GM18511 (cell line): Measurements from ENCODE around the gene PDE3B.
"Not testable (repeated sequence)": the region's sequence is repeated elsewhere in the genome, so short reads cannot be mapped to it uniquely, and the experiment has no call there.

ENCODE experiments used
- ATAC-seq: cut with Tn5 transposase; IDR thresholded peaks from one replicate; pipeline ENCODE4 v1.9.1; 2021; ENCODE audit warnings: mild to moderate bottlenecking, moderate library complexity; ENCODE audit not compliant: unreplicated experiment

The PDE3B gene

GRCh38 chr11:14643697-14644225, at the start of gene PDE3B:
PDE3B (plus strand) TSS chr11:14643804; CDS start chr11:14644076, 272 bp downstream.
- peak; percentile 76 for ATAC-seq

- ATAC-seq = not testable (repeated sequence)
Measured at GRCh38 chr11:14595261-14595660, 48.3 kb upstream of the PDE3B start.

- no peak for ATAC-seq
Measured at GRCh38 chr11:14607713-14608112, 35.9 kb upstream of the PDE3B start.

GRCh38 chr11:14609902-14610301, 33.7 kb upstream of the PDE3B start:
- no peak for ATAC-seq

GRCh38 chr11:14611939-14612338, 31.7 kb upstream of the PDE3B start:
- no peak for ATAC-seq

GRCh38 chr11:14612694-14613093, 30.9 kb upstream of the PDE3B start:
- no peak for ATAC-seq

- no peak for ATAC-seq
Measured at GRCh38 chr11:14614091-14614622, 29.4 kb upstream of the PDE3B start.

GRCh38 chr11:14617241-14618027, 26.2 kb upstream of the PDE3B start:
- no peak for ATAC-seq

GRCh38 chr11:14618060-14618459, 25.5 kb upstream of the PDE3B start:
- ATAC-seq = no peak

GRCh38 chr11:14619603-14620531, 23.7 kb upstream of the PDE3B start:
- no peak for ATAC-seq

GRCh38 chr11:14622223-14622954, 21.2 kb upstream of the PDE3B start:
- no peak for ATAC-seq

GRCh38 chr11:14623036-14623435, 20.6 kb upstream of the PDE3B start:
- no peak for ATAC-seq

GRCh38 chr11:14625586-14626205, 17.9 kb upstream of the PDE3B start:
- peak; percentile 71 for ATAC-seq

GRCh38 chr11:14626650-14627049, 17.0 kb upstream of the PDE3B start:
- no peak for ATAC-seq

- ATAC-seq = not testable (repeated sequence)
Measured at GRCh38 chr11:14633506-14634224, 9.9 kb upstream of the PDE3B start.

GRCh38 chr11:14634813-14635212, 8.8 kb upstream of the PDE3B start:
- ATAC-seq = no peak

- ATAC-seq = no peak
Measured at GRCh38 chr11:14635546-14635945, 8.1 kb upstream of the PDE3B start.

GRCh38 chr11:14636119-14636518, 7.5 kb upstream of the PDE3B start:
- no peak for ATAC-seq

- no peak for ATAC-seq
Measured at GRCh38 chr11:14637868-14638409, 5.7 kb upstream of the PDE3B start.
